Kidney capillary endothelial cell (primary cell): ENCODE measurements around the gene ATP8A2.
"Not testable (repeated sequence)": the region's sequence is repeated elsewhere in the genome, so short reads cannot be mapped to it uniquely, and the experiment has no call there.

Experiments
- DNase-seq: peaks from one replicate; pipeline ENCODE4 v3.0.0-alpha.2; 2018; ENCODE audit warnings: low spot score

Gene ATP8A2

GRCh38 chr13:25806264-25806974 is 434.6 kb downstream of the ATP8A2 start:
- no peak for DNase-seq

- DNase-seq = no peak
Observed at GRCh38 chr13:25807562-25807961, 435.8 kb downstream of the ATP8A2 start.

GRCh38 chr13:25811506-25811905 is 439.7 kb downstream of the ATP8A2 start:
- DNase-seq = no peak

- DNase-seq = no peak
Observed at GRCh38 chr13:25816239-25816638, 444.5 kb downstream of the ATP8A2 start.

- no peak for DNase-seq
Observed at GRCh38 chr13:25819856-25820530, 448.2 kb downstream of the ATP8A2 start.

GRCh38 chr13:25821776-25822175 is 450.0 kb downstream of the ATP8A2 start:
- no peak for DNase-seq

- DNase-seq = not testable (repeated sequence)
Observed at GRCh38 chr13:25827221-25827620, 455.4 kb downstream of the ATP8A2 start.

GRCh38 chr13:25827831-25828465 is 456.2 kb downstream of the ATP8A2 start:
- no peak for DNase-seq

GRCh38 chr13:25833761-25834160 is 462.0 kb downstream of the ATP8A2 start:
- no peak for DNase-seq

GRCh38 chr13:25836574-25837336 is 465.0 kb downstream of the ATP8A2 start:
- DNase-seq = peak; percentile 58

- no peak for DNase-seq
Observed at GRCh38 chr13:25839371-25839770, 467.6 kb downstream of the ATP8A2 start.

- no peak for DNase-seq
Observed at GRCh38 chr13:25840261-25840660, 468.5 kb downstream of the ATP8A2 start.

GRCh38 chr13:25840931-25841330 is 469.2 kb downstream of the ATP8A2 start:
- no peak for DNase-seq

- DNase-seq = no peak
Observed at GRCh38 chr13:25843692-25844091, 471.9 kb downstream of the ATP8A2 start.

- DNase-seq = no peak
Observed at GRCh38 chr13:25844559-25845434, 473.0 kb downstream of the ATP8A2 start.

GRCh38 chr13:25846222-25846984 is 474.6 kb downstream of the ATP8A2 start:
- no peak for DNase-seq

GRCh38 chr13:25847145-25847544 is 475.4 kb downstream of the ATP8A2 start:
- DNase-seq = no peak

GRCh38 chr13:25847635-25848626 is 476.2 kb downstream of the ATP8A2 start:
- no peak for DNase-seq
